Activated naive CD4-positive, alpha-beta T cell treated with anti-CD3 and anti-CD28 coated beads for 36 hours (primary cell): ENCODE data around the gene ABCB6. TPM values are rescaled to one million over a fixed set of nuclear protein-coding genes. Genes with fewer than 3 reads are reported as not detected.

ENCODE experiments used
- total RNA-seq, 2 experiments: library from RNA; stranded (reverse); gene quantifications; one replicate each; pipeline ENCODE4 v1.2.3, GENCODE V29; 2021

ABCB6 gene
- total RNA-seq, 2 experiments from 2014 or later: 7.0 to 7.5 TPM

Other genes with a start within 250 kb of the ABCB6 start
- not detected for gene FEV, start 233.8 kb downstream of the ABCB6 start, total RNA-seq
- gene CRYBA2, start 225.5 kb downstream of the ABCB6 start, total RNA-seq: not detected
- gene CFAP65, start 177.4 kb downstream of the ABCB6 start, total RNA-seq: not detected
- not detected for gene IHH, start 158.0 kb downstream of the ABCB6 start, total RNA-seq
- 10 to 100 TPM; 24.4 to 26.6 TPM for gene NHEJ1, start 58.1 kb downstream of the ABCB6 start, total RNA-seq
- gene SLC23A3, start 48.9 kb downstream of the ABCB6 start, total RNA-seq: under 1 TPM; 0.84 to 0.95 TPM
- gene CNPPD1, start 42.0 kb downstream of the ABCB6 start, total RNA-seq: 10 to 100 TPM; 27.0 to 31.4 TPM
- gene RETREG2, start 40.7 kb downstream of the ABCB6 start, total RNA-seq: 10 to 100 TPM; 44.0 to 44.1 TPM
- 10 to 100 TPM; 32.6 to 33.6 TPM for gene ZFAND2B, start 12.2 kb downstream of the ABCB6 start, total RNA-seq
- 10 to 100 TPM; 26.0 to 27.7 TPM for gene ATG9A, start 10.7 kb upstream of the ABCB6 start, total RNA-seq
- 10 to 100 TPM; 87.7 to 88.5 TPM for gene ANKZF1, start 10.8 kb upstream of the ABCB6 start, total RNA-seq
- gene GLB1L, start 26.5 kb upstream of the ABCB6 start, total RNA-seq: 1 to 10 TPM; 2.1 TPM
- 10 to 100 TPM; 33.7 to 35.5 TPM for gene STK16, start 26.5 kb upstream of the ABCB6 start, total RNA-seq
- gene TUBA4B, start 34.3 kb upstream of the ABCB6 start, total RNA-seq: not detected
- gene TUBA4A, start 35.0 kb upstream of the ABCB6 start, total RNA-seq: 100 to 1,000 TPM; 112 to 116 TPM
- gene DNAJB2, start 60.4 kb upstream of the ABCB6 start, total RNA-seq: 10 to 100 TPM; 24.6 to 24.9 TPM
- not detected for gene PTPRN, start 90.4 kb upstream of the ABCB6 start, total RNA-seq
- gene RESP18, start 113.8 kb upstream of the ABCB6 start, total RNA-seq: not detected
- 10 to 100 TPM; 67.1 to 74.2 TPM for gene DNPEP, start 169.0 kb upstream of the ABCB6 start, total RNA-seq
- gene DES, start 199.4 kb upstream of the ABCB6 start, total RNA-seq: not detected
- gene SPEG, start 215.9 kb upstream of the ABCB6 start, total RNA-seq: 1 to 10 TPM; 1.3 to 1.4 TPM